ENCODE measurements around the gene ZNF575.

ZNF575 gene

DNA sequence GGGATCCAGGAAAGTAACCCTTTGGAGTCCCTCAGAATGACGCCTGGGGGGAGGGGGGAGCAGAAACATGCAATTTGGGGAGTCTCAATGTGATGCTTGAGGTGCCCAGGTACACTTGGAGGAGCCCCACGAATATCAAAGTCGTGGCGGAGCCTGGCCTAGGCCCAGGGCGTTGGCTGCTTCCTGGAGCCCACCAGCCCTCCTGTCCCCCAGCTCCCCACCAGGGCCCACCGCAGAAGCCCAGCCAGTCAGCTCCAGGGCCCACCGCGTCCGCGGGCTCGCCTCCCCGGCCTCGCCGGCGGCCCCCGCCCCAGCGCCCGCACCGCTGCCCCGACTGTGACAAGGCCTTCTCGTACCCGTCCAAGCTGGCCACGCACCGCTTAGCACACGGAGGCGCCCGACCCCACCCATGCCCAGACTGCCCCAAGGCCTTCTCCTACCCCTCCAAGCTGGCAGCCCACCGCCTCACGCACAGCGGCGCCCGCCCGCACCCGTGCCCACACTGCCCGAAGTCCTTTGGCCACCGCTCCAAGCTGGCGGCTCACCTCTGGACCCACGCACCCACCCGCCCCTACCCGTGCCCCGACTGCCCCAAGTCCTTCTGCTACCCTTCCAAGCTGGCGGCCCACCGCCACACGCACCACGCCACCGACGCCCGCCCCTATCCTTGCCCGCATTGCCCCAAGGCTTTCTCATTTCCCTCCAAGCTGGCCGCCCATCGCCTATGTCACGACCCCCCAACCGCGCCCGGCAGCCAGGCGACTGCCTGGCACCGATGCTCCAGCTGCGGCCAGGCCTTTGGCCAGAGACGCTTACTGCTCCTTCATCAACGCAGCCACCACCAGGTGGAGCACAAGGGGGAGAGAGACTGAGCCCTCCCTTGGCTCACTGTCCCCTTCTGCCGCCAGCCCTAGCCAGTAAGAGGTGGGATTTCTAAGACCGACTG, 2.1 kb downstream of the ZNF575 start:
- TF ChIP-seq, protein P1, sequence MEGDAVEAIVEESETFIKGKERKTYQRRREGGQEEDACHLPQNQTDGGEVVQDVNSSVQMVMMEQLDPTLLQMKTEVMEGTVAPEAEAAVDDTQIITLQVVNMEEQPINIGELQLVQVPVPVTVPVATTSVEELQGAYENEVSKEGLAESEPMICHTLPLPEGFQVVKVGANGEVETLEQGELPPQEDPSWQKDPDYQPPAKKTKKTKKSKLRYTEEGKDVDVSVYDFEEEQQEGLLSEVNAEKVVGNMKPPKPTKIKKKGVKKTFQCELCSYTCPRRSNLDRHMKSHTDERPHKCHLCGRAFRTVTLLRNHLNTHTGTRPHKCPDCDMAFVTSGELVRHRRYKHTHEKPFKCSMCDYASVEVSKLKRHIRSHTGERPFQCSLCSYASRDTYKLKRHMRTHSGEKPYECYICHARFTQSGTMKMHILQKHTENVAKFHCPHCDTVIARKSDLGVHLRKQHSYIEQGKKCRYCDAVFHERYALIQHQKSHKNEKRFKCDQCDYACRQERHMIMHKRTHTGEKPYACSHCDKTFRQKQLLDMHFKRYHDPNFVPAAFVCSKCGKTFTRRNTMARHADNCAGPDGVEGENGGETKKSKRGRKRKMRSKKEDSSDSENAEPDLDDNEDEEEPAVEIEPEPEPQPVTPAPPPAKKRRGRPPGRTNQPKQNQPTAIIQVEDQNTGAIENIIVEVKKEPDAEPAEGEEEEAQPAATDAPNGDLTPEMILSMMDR (IDR thresholded peaks at IDR 0.05; ENCODE audit: insufficient read depth, low read length, missing control alignments) = peak; percentile 70
- ChIA-PET POLR2A (interaction anchor here (0.7 kb wide), 1 partner anchor 71 kb away, joined by 3 read pairs; no protein-coding TSS in a partner anchor), CTCF (interaction anchor here (0.7 to 17.0 kb wide), 20 partner anchors 10 to 274 kb away, joined by 3 to 208 read pairs (median 6); partner anchors contain the start of genes IRGQ, PINLYP, XRCC1 and ZNF576)
- DNase-seq (ENCODE audit: low read depth, low spot score) = no peak
- H3K4me3 ChIP-seq (ENCODE audit: low read depth, low read length) = no peak overlapping the region

DNA sequence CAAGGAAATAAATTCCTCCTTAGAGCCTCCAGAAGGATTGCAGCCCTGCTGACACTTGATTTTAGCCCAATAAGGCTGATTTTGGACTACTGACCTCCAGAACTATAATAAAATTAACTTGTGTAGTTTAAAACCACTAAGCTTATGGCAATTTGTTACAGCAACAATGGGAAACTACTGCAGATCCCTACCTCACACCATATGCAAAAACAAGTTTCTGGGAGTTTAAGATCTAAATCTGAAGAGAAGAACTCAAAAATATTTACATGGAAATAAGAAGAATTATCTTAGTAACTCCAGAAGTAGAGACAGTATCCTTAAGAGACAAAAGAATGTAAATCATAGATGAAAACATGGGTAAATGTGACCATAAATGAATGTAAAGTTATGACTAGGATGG, 5.9 kb downstream of the ZNF575 start:
- H3K4me3 ChIP-seq (ENCODE audit: low read depth, low read length) = no peak overlapping the region
- POLR2A ChIA-PET = no interaction called here
- DNase-seq (ENCODE audit: low read depth, low spot score) = no peak
- TF ChIP-seq, protein P1 (IDR thresholded peaks at IDR 0.05; ENCODE audit: insufficient read depth, low read length, missing control alignments) = no peak
- CTCF ChIA-PET = interaction anchor here (1.4 to 17.0 kb wide), 5 partner anchors 9 to 113 kb away, joined by 4 to 208 read pairs (median 5); no protein-coding TSS in a partner anchor

DNA sequence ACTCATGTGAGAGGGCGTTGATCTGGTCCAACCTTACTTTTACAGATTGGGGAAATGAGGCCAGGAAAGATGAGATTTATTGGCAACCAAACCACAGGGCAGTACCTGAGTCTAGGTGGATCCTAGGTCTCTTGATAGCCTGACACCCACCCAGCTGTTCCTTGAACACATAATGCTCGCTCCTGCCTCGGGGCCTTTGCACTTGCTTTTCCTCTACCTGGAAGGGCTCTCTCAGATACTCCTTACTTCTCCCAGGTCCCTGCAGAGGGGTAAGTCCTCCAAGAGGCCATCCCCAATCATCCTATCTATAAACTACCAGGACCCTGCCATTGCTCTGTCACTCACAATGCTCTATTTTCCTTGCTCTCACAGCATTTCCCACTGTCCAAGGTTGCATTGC, 7.4 kb downstream of the ZNF575 start:
- DNase-seq (ENCODE audit: low read depth, low spot score) = no peak
- no peak overlapping the region for H3K4me3 ChIP-seq (ENCODE audit: low read depth, low read length)
- ChIA-PET CTCF (interaction anchor here (17.0 kb wide), 1 partner anchor 16 kb away, joined by 208 read pairs; no protein-coding TSS in a partner anchor), POLR2A (no interaction called here)
- TF ChIP-seq, protein P1 (IDR thresholded peaks at IDR 0.05; ENCODE audit: insufficient read depth, low read length, missing control alignments) = no peak

DNA sequence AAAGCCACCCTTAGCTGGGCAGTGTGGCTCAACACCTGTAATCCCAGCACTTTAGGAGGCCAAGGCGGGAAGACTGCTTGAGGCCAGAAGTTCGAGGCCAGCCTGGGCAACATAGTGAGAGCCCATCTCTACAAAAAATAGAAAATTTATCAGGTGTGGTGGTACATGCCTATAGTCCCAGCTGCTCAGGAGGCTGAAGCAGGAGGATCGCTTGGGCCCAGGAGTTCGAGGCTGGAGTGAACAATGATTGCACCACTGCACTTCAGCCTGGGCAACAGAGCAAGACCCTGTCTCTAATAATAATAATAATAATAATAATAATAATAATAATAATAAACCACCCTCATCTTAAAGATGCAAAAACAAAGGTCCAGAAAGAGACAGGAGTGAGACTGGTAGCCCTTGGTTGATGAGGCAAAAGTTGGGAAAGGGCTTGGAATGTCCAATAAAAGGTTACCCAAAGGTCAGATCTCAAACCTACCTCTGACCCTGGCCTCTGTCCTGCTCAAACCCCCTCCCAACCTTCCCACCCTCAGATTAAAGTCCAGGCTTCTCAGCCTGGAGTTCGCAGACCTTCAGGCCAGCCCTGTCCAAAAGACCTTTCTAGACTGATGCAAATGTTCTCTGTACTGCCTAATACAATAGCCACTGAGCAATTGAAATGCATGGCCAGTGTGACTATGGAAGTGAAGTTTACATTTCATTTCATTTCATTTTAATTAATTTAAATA, 9.1 kb downstream of the ZNF575 start:
- TF ChIP-seq, protein P1 (IDR thresholded peaks at IDR 0.05; ENCODE audit: insufficient read depth, low read length, missing control alignments) = no peak
- no peak for DNase-seq (ENCODE audit: low read depth, low spot score)
- H3K4me3 ChIP-seq (ENCODE audit: low read depth, low read length) = no peak overlapping the region
- POLR2A ChIA-PET = no interaction called here
- CTCF ChIA-PET = interaction anchor here (0.8 to 17.0 kb wide), 2 partner anchors 8 to 15 kb away, joined by 3 to 208 read pairs; no protein-coding TSS in a partner anchor

DNA sequence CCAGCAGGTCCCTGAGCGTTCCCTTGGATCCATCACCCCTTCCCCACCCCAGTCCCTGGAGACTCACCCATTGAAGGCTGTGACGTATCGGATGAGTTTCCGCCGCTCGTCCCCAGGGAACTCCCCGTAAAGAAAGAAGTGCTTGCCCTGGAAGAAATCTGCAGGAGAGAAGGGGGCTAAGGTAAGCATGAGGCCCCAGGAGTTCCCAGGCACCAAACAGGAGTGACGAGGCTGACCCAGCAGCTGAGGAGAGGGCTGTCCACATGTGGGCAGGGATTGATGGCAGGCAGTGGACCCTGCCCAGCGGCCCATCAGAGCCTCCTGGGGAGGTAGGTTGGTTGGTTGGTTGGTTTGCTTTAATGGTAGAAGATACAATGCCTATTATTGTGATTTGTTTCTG, 11.1 kb downstream of the ZNF575 start:
- no peak overlapping the region for H3K4me3 ChIP-seq (ENCODE audit: low read depth, low read length)
- no peak for DNase-seq (ENCODE audit: low read depth, low spot score)
- ChIA-PET CTCF (interaction anchor here (1.0 to 17.0 kb wide), 3 partner anchors 8 to 51 kb away, joined by 5 to 208 read pairs (median 23); no protein-coding TSS in a partner anchor), POLR2A (no interaction called here)
- TF ChIP-seq, protein P1 (IDR thresholded peaks at IDR 0.05; ENCODE audit: insufficient read depth, low read length, missing control alignments) = no peak
